ENCODE results near the gene GTPBP4.

GTPBP4 gene

GRCh38 chr10:1020958-1021357 is 32.7 kb downstream of the GTPBP4 start:
- no peak for DNase-seq (ENCODE audit: low read depth)
- TF ChIP-seq CTCF (IDR thresholded peaks at IDR 0.05; ENCODE audit: insufficient read depth, low read depth, low read length, missing control alignments) = no peak
- no peak overlapping the region for H3K4me3 ChIP-seq (ENCODE audit: low read depth, low read length)

GRCh38 chr10:1022413-1022812 is 34.2 kb downstream of the GTPBP4 start:
- DNase-seq (ENCODE audit: low read depth) = no peak
- no peak overlapping the region for H3K4me3 ChIP-seq (ENCODE audit: low read depth, low read length)
- no peak for TF ChIP-seq CTCF (IDR thresholded peaks at IDR 0.05; ENCODE audit: insufficient read depth, low read depth, low read length, missing control alignments)

GRCh38 chr10:1024103-1024502 is 35.9 kb downstream of the GTPBP4 start:
- no peak for DNase-seq (ENCODE audit: low read depth)
- no peak for TF ChIP-seq CTCF (IDR thresholded peaks at IDR 0.05; ENCODE audit: insufficient read depth, low read depth, low read length, missing control alignments)
- H3K4me3 ChIP-seq (ENCODE audit: low read depth, low read length) = no peak overlapping the region

- H3K4me3 ChIP-seq (ENCODE audit: low read depth, low read length) = no peak within 1 kb of the TSS
- no peak for TF ChIP-seq CTCF (IDR thresholded peaks at IDR 0.05; ENCODE audit: insufficient read depth, low read depth, low read length, missing control alignments)
- no peak for DNase-seq (ENCODE audit: low read depth)
Measured at GRCh38 chr10:1025683-1026082, 37.4 kb downstream of the GTPBP4 start, which contains the start of gene IDI2. TSS of gene IDI2 (minus strand) at chr10:1025859. CDS start at chr10:1024723, 1,136 bp downstream.

- no peak overlapping the region for H3K4me3 ChIP-seq (ENCODE audit: low read depth, low read length)
- TF ChIP-seq CTCF (IDR thresholded peaks at IDR 0.05; ENCODE audit: insufficient read depth, low read depth, low read length, missing control alignments) = no peak
Measured at GRCh38 chr10:1026578-1026977, 38.3 kb downstream of the GTPBP4 start.

GRCh38 chr10:1029838-1030237 is 41.6 kb downstream of the GTPBP4 start:
- DNase-seq (ENCODE audit: low read depth) = no peak
- TF ChIP-seq CTCF (IDR thresholded peaks at IDR 0.05; ENCODE audit: insufficient read depth, low read depth, low read length, missing control alignments) = no peak
- no peak overlapping the region for H3K4me3 ChIP-seq (ENCODE audit: low read depth, low read length)

More at GRCh38 chr10:1026578-1026977, 38.3 kb downstream of the GTPBP4 start:
- DNase-seq (ENCODE audit: low read depth) = no peak

- no peak overlapping the region for H3K4me3 ChIP-seq (ENCODE audit: low read depth, low read length)
- no peak for TF ChIP-seq CTCF (IDR thresholded peaks at IDR 0.05; ENCODE audit: insufficient read depth, low read depth, low read length, missing control alignments)
- DNase-seq (ENCODE audit: low read depth) = no peak
Measured at GRCh38 chr10:1033601-1034000, 45.4 kb downstream of the GTPBP4 start.

Data from GM12865 (cell line).